Airway epithelial cell (primary cell): ENCODE data around the gene EIF4EBP2. TPM values are rescaled to one million over a fixed set of nuclear protein-coding genes. Genes with fewer than 3 reads are reported as not detected.

Experiments
- total RNA-seq: library from RNA; depleted of rRNA; stranded (reverse); fragments of >200 nt; gene quantifications from 2 replicates; pipeline ENCODE4 v1.2.3, GENCODE V29; 2015

EIF4EBP2 gene, protein sequence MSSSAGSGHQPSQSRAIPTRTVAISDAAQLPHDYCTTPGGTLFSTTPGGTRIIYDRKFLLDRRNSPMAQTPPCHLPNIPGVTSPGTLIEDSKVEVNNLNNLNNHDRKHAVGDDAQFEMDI
- total RNA-seq: 15.2 and 22.4 TPM in 2 replicates

DNA sequence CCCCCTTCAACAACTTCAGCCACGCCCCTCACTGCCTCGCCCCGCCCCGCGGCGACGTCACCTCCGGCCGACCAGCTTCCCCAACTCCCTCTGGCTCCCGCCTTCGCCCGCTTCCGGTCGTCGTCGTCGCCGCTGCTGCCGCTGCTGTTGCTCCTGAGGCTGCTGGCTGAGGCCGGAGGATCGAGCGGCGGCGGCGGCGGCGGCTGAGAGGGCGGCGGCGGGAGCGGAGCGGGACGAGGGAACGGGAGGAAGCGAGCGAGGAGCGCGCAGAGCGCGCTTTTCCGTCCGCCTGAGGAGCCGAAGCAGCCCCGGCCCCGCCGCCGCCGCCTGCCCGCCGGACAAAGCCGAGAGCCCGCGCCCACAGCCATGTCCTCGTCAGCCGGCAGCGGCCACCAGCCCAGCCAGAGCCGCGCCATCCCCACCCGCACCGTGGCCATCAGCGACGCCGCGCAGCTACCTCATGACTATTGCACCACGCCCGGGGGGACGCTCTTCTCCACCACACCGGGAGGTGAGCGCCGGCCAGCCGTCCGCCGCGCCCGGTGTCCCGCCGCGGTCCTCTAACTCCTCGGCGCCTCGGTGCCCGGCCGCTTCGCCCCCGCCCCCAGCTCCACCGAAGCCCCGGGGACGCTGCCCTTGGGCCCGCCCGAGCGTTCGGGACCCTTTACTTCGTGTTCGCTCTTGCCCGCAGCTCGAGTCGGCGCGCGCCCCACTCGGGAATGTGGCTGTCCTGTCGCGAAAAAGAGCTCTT lies at the start of gene EIF4EBP2:
Gene EIF4EBP2 (plus strand): TSS at position 110 of the 751 bp plus-strand sequence. CDS start 257 bp downstream, at position 367.

DNA sequence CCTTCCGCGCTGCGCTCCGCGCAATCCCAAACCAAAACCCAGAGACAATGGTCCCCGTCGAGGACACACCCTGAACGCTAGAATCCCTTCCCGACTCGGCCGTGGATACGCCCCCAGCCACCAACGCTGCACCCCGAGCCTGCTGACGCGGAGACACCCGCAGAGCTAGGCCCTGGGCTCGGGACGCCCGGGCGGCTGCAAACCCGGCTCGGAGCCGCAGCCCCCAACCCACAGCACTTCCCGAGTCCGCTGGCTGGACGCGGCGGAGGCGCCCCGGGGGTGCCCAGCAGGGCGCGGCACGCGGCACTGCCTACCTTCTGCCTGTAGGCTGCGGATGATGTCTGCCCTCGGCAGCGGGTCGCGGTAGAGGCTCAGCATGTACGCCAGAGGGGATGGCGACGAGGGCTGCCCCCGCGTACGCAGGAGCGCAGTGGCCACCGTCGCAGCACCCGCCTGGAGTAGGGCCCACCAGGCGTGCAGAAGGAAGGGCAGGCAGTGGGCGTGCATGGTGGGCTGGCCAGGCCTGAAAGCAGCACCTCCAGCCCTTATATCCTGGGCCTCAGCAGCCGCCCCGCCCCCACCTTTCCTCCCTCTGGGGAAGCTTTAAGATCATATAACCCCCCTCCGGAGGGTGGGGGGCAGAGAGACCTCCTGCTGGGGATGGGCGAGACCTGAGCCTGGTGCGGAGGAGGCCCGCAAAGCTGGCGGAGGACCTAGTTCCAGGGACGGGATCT lies 37.4 kb downstream of the EIF4EBP2 start, which contains the start of gene NODAL:
Gene NODAL (minus strand): TSS at position 521 of the 734 bp plus-strand sequence. CDS start 14 bp downstream, at position 507.

Other genes starting within 250 kb of the EIF4EBP2 start
- 55.3 and 67.7 TPM in 2 replicates for gene SAR1A, start 233.6 kb upstream of the EIF4EBP2 start, total RNA-seq
- 212 and 230 TPM in 2 replicates for gene PPA1, start 170.7 kb upstream of the EIF4EBP2 start, total RNA-seq
- not detected in 2 replicates for gene NPFFR1, start 120.1 kb upstream of the EIF4EBP2 start, total RNA-seq
- gene LRRC20, start 21.5 kb upstream of the EIF4EBP2 start, total RNA-seq: 21.9 and 25.7 TPM in 2 replicates
- 0.28 TPM in 1 of 2 replicates, not detected in the other for gene NODAL, start 37.5 kb downstream of the EIF4EBP2 start, total RNA-seq
- 0.60 and 0.71 TPM in 2 replicates for gene PALD1, start 74.6 kb downstream of the EIF4EBP2 start, total RNA-seq
- gene PRF1, start 198.6 kb downstream of the EIF4EBP2 start, total RNA-seq: not detected in 2 replicates